ENCODE results near the gene SKA1.

The SKA1 gene

DNA sequence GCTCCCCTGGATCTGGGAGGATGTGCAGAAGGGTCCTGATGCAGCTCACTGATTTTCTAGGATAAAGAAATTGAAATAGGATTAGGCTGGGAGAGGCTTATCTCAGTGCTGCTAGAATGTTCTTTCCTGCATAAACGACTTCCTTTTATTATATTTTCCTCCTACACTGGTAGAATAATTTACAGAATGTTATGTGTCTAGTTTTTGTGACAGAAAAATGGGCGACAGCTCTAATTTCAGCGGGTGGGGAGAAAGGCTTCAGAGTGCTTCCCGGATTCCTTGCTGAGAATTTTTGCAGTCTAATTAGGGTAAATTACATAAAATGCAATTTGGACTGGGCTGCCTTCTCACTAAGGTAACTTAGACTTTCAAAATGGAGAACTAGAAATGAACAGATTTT lies 66.2 kb downstream of the SKA1 start:
- H3K27ac ChIP-seq (ENCODE audit: extremely low read depth, low read depth, low read length) = no peak overlapping the region
- no peaks in the 10 kb centered on the region for H3K36me3 ChIP-seq (ENCODE audit: control insufficient read depth in 2 of 2, insufficient read depth in 1 of 2, low read length in 2 of 2)
- CTCF ChIA-PET = interaction anchor here (0.7 to 3.5 kb wide), 2 partner anchors 12 to 83 kb away, joined by 3 to 20 read pairs; no protein-coding TSS in a partner anchor
- H3K4me3 ChIP-seq (ENCODE audit: low read depth, low read length) = no peak overlapping the region
- H3K4me1 ChIP-seq (ENCODE audit: control insufficient read depth, insufficient read depth, low read length) = no peaks in the 10 kb centered on the region
- no peaks in the 10 kb centered on the region; the same call in 1 of the 2 replicates for H3K9me3 ChIP-seq (ENCODE audit: control insufficient read depth, insufficient read depth, low read depth, low read length)
- TF ChIP-seq, protein P1, sequence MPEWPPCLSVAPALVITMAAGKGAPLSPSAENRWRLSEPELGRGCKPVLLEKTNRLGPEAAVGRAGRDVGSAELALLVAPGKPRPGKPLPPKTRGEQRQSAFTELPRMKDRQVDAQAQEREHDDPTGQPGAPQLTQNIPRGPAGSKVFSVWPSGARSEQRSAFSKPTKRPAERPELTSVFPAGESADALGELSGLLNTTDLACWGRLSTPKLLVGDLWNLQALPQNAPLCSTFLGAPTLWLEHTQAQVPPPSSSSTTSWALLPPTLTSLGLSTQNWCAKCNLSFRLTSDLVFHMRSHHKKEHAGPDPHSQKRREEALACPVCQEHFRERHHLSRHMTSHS (tag by site-specific recombination; IDR thresholded peaks at IDR 0.05) = no peak
- TF ChIP-seq GLIS2 (tag by site-specific recombination; IDR thresholded peaks at IDR 0.05) = no peak
- TF ChIP-seq ZNF768 (tag by site-specific recombination; IDR thresholded peaks at IDR 0.05) = no peak
- TF ChIP-seq, protein P2, sequence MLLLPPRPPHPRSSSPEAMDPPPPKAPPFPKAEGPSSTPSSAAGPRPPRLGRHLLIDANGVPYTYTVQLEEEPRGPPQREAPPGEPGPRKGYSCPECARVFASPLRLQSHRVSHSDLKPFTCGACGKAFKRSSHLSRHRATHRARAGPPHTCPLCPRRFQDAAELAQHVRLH (tag by site-specific recombination; IDR thresholded peaks at IDR 0.05) = no peak
- no peak for TF ChIP-seq SP3 (tag by site-specific recombination; IDR thresholded peaks at IDR 0.05)
- no peak for TF ChIP-seq ZNF791 (tag by site-specific recombination; IDR thresholded peaks at IDR 0.05)
- TF ChIP-seq, protein P3, sequence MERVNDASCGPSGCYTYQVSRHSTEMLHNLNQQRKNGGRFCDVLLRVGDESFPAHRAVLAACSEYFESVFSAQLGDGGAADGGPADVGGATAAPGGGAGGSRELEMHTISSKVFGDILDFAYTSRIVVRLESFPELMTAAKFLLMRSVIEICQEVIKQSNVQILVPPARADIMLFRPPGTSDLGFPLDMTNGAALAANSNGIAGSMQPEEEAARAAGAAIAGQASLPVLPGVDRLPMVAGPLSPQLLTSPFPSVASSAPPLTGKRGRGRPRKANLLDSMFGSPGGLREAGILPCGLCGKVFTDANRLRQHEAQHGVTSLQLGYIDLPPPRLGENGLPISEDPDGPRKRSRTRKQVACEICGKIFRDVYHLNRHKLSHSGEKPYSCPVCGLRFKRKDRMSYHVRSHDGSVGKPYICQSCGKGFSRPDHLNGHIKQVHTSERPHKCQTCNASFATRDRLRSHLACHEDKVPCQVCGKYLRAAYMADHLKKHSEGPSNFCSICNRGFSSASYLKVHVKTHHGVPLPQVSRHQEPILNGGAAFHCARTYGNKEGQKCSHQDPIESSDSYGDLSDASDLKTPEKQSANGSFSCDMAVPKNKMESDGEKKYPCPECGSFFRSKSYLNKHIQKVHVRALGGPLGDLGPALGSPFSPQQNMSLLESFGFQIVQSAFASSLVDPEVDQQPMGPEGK (tag by site-specific recombination; IDR thresholded peaks at IDR 0.05) = no peak
- TF ChIP-seq, protein P4, sequence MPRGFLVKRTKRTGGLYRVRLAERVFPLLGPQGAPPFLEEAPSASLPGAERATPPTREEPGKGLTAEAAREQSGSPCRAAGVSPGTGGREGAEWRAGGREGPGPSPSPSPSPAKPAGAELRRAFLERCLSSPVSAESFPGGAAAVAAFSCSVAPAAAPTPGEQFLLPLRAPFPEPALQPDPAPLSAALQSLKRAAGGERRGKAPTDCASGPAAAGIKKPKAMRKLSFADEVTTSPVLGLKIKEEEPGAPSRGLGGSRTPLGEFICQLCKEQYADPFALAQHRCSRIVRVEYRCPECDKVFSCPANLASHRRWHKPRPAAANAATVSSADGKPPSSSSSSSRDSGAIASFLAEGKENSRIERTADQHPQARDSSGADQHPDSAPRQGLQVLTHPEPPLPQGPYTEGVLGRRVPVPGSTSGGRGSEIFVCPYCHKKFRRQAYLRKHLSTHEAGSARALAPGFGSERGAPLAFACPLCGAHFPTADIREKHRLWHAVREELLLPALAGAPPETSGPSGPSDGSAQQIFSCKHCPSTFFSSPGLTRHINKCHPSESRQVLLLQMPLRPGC (tag by site-specific recombination; IDR thresholded peaks at IDR 0.05) = no peak
- TF ChIP-seq, protein P5, sequence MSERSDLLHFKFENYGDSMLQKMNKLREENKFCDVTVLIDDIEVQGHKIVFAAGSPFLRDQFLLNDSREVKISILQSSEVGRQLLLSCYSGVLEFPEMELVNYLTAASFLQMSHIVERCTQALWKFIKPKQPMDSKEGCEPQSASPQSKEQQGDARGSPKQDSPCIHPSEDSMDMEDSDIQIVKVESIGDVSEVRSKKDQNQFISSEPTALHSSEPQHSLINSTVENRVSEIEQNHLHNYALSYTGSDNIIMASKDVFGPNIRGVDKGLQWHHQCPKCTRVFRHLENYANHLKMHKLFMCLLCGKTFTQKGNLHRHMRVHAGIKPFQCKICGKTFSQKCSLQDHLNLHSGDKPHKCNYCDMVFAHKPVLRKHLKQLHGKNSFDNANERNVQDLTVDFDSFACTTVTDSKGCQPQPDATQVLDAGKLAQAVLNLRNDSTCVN (tag by site-specific recombination; optimal IDR thresholded peaks at IDR 0.05) = no peak
- POLR2A ChIA-PET = no interaction called here

DNA sequence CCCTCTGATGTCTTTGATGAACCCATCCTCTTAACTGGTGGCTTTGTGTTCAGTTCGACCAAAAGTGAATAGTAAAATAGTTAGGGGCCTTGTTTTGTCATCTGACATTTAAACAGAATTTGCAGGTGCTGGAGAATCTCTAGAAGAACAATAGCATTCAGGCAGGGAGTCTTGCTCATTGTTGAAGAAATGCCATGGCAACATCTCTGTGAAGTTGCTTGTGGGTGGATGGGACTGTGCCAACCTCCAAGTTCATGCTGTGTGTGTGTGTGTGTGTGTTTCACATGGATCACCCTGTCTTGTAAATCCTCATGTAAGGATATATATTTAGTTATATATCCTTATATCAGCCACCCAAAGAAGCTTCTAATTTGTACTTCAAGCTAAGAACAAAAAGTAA lies 66.7 kb downstream of the SKA1 start:
- CTCF ChIA-PET = interaction anchor here (0.7 to 3.5 kb wide), 2 partner anchors 12 to 84 kb away, joined by 3 to 20 read pairs; no protein-coding TSS in a partner anchor
- no peaks in the 10 kb centered on the region for H3K36me3 ChIP-seq (ENCODE audit: control insufficient read depth in 2 of 2, insufficient read depth in 1 of 2, low read length in 2 of 2)
- TF ChIP-seq ZNF76 (tag by site-specific recombination; IDR thresholded peaks at IDR 0.05; ENCODE audit: borderline replicate concordance, low read depth) (no peak), ZNF791 (tag by site-specific recombination; IDR thresholded peaks at IDR 0.05) (no peak), ZFHX2 (tag by site-specific recombination; conservative IDR thresholded peaks at IDR 0.05) (no peak), ZNF777 (tag by site-specific recombination; IDR thresholded peaks at IDR 0.05; ENCODE audit: borderline replicate concordance) (no peak), ZNF426 (tag by site-specific recombination; IDR thresholded peaks at IDR 0.05) (no peak), ZNF10 (tag by site-specific recombination; IDR thresholded peaks at IDR 0.05) (no peak), ZNF138 (tag by site-specific recombination; IDR thresholded peaks at IDR 0.05; ENCODE audit: borderline replicate concordance) (no peak), ZBTB17 (tag by site-specific recombination; IDR thresholded peaks at IDR 0.05) (no peak), ZNF394 (tag by site-specific recombination; IDR thresholded peaks at IDR 0.05; ENCODE audit: borderline replicate concordance) (no peak), ZNF768 (tag by site-specific recombination; IDR thresholded peaks at IDR 0.05) (no peak)
- TF ChIP-seq, protein P6, sequence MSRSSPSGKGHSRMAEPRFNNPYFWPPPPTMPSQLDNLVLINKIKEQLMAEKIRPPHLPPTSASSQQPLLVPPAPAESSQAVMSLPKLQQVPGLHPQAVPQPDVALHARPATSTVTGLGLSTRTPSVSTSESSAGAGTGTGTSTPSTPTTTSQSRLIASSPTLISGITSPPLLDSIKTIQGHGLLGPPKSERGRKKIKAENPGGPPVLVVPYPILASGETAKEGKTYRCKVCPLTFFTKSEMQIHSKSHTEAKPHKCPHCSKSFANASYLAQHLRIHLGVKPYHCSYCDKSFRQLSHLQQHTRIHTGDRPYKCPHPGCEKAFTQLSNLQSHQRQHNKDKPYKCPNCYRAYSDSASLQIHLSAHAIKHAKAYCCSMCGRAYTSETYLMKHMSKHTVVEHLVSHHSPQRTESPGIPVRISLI (tag by site-specific recombination; IDR thresholded peaks at IDR 0.05) = no peak
- TF ChIP-seq, protein P7, sequence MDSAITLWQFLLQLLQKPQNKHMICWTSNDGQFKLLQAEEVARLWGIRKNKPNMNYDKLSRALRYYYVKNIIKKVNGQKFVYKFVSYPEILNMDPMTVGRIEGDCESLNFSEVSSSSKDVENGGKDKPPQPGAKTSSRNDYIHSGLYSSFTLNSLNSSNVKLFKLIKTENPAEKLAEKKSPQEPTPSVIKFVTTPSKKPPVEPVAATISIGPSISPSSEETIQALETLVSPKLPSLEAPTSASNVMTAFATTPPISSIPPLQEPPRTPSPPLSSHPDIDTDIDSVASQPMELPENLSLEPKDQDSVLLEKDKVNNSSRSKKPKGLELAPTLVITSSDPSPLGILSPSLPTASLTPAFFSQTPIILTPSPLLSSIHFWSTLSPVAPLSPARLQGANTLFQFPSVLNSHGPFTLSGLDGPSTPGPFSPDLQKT (IDR thresholded peaks at IDR 0.05; ENCODE audit: borderline replicate concordance, low read depth, low read length) = no peak
- TF ChIP-seq, protein P8, sequence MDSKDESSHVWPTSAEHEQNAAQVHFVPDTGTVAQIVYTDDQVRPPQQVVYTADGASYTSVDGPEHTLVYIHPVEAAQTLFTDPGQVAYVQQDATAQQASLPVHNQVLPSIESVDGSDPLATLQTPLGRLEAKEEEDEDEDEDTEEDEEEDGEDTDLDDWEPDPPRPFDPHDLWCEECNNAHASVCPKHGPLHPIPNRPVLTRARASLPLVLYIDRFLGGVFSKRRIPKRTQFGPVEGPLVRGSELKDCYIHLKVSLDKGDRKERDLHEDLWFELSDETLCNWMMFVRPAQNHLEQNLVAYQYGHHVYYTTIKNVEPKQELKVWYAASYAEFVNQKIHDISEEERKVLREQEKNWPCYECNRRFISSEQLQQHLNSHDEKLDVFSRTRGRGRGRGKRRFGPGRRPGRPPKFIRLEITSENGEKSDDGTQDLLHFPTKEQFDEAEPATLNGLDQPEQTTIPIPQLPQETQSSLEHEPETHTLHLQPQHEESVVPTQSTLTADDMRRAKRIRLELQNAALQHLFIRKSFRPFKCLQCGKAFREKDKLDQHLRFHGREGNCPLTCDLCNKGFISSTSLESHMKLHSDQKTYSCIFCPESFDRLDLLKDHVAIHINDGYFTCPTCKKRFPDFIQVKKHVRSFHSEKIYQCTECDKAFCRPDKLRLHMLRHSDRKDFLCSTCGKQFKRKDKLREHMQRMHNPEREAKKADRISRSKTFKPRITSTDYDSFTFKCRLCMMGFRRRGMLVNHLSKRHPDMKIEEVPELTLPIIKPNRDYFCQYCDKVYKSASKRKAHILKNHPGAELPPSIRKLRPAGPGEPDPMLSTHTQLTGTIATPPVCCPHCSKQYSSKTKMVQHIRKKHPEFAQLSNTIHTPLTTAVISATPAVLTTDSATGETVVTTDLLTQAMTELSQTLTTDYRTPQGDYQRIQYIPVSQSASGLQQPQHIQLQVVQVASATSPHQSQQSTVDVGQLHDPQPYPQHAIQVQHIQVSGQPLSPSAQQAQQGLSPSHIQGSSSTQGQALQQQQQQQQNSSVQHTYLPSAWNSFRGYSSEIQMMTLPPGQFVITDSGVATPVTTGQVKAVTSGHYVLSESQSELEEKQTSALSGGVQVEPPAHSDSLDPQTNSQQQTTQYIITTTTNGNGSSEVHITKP (tag by site-specific recombination; IDR thresholded peaks at IDR 0.05) = no peak

More for the DNA sequence above, 66.7 kb downstream of the SKA1 start:
- Histone ChIP-seq H3K4me1 (ENCODE audit: control insufficient read depth, insufficient read depth, low read length) (no peaks in the 10 kb centered on the region), H3K9me3 (ENCODE audit: control insufficient read depth, insufficient read depth, low read depth, low read length) (no peaks in the 10 kb centered on the region; the same call in 1 of the 2 replicates), H3K27ac (ENCODE audit: extremely low read depth, low read depth, low read length) (no peak overlapping the region), H3K4me3 (ENCODE audit: low read depth, low read length) (no peak overlapping the region)
- POLR2A ChIA-PET = no interaction called here

Measured in HEK293 (cell line).